Measurements from ENCODE around the gene CAND1.

The CAND1 gene

DNA sequence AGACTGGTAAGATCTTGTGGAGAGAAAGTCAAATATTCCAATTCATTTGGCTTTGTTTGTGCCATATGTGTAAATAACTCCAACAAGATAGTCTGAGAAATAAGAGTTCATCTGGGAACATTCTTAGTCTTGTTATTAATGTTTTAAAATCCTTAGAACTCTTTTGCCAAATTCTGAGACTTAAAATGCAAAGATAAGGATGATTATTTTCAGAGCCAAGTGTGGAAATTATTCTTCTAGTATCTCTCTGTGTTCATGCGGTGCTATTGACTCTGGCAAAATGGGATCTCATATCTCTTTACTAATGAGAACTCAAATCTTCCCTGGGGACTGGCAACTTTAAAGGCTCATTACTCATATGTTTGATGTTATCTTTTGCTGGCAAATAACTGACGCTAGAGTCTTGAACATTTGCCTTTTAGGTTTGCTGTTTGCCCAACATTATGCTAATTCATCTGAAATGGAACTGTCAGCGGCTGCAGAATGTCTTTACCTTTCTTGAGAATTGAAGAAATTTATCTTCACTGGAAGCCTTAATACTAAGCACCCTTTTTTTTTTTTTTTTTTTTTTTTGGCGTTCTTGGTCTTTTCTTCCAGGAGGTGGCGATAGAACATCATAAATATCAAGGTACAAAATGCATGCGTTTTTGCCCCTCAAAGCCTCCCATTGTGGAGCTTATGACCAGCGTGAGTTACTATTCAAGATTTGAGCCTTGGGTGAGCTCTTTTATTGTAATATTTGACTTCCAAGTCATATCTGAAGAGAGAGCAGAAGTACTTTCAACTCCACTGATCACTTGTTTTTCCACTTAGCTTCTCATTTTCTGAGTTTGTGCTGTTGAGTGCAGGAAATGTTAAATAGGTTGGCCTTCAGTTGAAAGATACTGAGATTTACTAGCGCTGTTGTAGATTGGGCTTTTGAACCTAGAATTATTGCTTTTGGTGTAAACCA lies 86.5 kb downstream of the CAND1 start:
- TF ChIP-seq, protein P1, sequence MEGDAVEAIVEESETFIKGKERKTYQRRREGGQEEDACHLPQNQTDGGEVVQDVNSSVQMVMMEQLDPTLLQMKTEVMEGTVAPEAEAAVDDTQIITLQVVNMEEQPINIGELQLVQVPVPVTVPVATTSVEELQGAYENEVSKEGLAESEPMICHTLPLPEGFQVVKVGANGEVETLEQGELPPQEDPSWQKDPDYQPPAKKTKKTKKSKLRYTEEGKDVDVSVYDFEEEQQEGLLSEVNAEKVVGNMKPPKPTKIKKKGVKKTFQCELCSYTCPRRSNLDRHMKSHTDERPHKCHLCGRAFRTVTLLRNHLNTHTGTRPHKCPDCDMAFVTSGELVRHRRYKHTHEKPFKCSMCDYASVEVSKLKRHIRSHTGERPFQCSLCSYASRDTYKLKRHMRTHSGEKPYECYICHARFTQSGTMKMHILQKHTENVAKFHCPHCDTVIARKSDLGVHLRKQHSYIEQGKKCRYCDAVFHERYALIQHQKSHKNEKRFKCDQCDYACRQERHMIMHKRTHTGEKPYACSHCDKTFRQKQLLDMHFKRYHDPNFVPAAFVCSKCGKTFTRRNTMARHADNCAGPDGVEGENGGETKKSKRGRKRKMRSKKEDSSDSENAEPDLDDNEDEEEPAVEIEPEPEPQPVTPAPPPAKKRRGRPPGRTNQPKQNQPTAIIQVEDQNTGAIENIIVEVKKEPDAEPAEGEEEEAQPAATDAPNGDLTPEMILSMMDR (IDR thresholded peaks at IDR 0.05; ENCODE audit: control insufficient read depth, insufficient read depth, low read depth, low read length, missing control alignments), result peak; percentile 55
- DNase-seq (ENCODE audit: low read depth), result no peak
- no peak overlapping the region for H3K4me3 ChIP-seq (ENCODE audit: control insufficient read depth, low read depth, low read length)

DNA sequence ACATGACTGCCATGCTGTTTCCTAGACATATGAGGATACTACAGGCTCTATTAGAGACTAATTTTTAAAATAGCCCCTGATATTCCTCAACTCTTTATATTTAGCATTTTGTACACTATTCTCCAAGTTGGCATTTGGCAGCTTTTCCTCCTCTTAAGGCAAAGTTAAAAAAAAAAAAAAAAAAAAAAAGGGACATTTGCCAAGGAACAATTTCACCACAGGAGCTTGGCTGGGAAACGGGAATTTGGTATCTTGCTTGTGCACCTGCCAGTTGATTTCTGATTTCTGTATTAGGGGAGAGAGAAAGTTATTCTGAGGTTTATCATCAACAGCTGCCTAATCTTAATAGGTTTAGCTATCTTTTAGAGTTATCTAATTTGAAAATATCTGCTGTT lies 87.2 kb downstream of the CAND1 start:
- DNase-seq (ENCODE audit: low read depth), result no peak
- TF ChIP-seq, protein P1 (IDR thresholded peaks at IDR 0.05; ENCODE audit: control insufficient read depth, insufficient read depth, low read depth, low read length, missing control alignments), result no peak
- no peak overlapping the region for H3K4me3 ChIP-seq (ENCODE audit: control insufficient read depth, low read depth, low read length)

DNA sequence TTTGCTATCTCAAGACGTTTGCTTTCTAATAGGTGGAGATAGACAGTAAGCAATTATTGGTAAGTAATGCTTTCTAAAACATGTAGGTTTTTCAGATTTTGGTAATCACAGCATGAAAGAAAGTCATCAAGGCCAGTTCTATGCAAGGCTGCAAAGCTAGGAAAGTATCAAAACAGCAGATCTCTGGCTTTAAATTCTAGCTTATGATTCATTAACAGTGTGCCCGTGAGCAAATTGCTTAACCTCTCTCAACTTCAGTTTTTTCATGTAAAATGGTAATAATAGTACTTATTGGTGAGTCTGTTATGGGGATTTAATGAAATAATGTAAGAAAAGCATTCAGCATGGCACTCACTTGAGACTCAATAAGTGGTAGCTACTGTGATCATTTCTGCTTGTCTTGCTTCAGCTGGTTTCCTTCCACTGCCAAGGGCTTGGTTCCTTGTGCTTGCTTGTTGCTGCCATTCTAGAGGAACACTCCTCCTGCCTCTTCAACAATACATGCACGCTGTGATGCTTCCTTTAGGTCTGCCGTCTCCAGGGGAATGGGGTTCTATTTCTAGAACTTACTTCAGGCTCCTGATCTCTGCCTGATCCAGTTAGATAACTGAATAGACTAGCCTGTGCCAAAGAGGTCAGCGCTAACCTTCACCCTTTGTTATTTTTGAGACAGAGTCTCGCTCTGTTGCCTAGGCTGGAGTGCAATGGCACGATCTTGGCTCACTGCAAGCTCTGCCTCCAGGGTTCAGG lies 88.4 kb downstream of the CAND1 start:
- H3K4me3 ChIP-seq (ENCODE audit: control insufficient read depth, low read depth, low read length), result no peak overlapping the region
- DNase-seq (ENCODE audit: low read depth), result no peak
- TF ChIP-seq, protein P1 (IDR thresholded peaks at IDR 0.05; ENCODE audit: control insufficient read depth, insufficient read depth, low read depth, low read length, missing control alignments), result no peak

DNA sequence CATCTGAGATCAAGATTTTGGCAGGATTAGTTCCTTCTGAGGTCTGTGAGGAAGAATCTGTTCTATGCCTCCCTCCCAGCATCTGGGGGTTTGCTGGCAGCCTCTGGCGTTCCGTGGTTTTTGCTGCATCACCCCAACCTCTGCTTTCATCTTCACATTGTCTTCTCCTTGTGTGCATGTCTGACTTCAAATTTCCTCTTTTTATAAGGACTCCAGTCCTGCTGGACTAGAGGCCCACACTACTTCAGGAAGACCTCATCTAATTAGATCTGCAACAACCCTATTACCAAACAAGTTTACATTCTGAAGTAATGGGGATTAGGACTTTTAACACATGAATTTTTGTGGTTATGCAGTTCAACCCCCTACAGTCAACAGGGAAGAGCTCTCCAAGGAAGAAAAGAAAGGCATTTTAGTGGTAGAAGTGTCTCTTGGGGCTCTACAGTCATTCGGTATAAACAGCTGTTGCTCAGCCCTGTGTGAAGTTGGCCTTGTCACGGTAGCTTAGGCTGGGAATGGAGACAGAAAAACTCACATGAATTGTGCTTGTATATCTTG lies 89.7 kb downstream of the CAND1 start:
- H3K4me3 ChIP-seq (ENCODE audit: control insufficient read depth, low read depth, low read length), result no peak overlapping the region
- TF ChIP-seq, protein P1 (IDR thresholded peaks at IDR 0.05; ENCODE audit: control insufficient read depth, insufficient read depth, low read depth, low read length, missing control alignments), result no peak
- peak; percentile 95 for DNase-seq (ENCODE audit: low read depth)

DNA sequence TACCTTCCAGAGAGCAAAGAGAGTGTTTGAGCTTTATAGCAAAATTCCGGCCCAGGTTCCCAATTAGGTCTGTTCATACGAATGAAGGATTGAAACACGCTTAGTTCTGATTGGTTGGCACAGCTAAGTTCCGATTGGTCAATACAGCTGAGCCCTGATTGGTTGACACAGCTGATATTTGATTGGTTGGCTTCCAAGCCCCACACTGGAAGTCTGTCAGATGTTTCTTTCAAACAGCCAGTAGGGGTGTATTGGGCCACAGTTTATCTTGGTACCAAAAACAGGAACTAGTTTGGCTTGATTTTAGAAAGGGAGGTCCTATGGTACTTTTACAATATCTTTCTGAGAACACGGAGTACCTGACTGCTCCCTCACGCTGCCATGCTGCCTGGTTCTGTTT lies 93.4 kb downstream of the CAND1 start:
- H3K4me3 ChIP-seq (ENCODE audit: control insufficient read depth, low read depth, low read length), result no peak overlapping the region
- DNase-seq (ENCODE audit: low read depth), result no peak
- TF ChIP-seq, protein P1 (IDR thresholded peaks at IDR 0.05; ENCODE audit: control insufficient read depth, insufficient read depth, low read depth, low read length, missing control alignments), result no peak

DNA sequence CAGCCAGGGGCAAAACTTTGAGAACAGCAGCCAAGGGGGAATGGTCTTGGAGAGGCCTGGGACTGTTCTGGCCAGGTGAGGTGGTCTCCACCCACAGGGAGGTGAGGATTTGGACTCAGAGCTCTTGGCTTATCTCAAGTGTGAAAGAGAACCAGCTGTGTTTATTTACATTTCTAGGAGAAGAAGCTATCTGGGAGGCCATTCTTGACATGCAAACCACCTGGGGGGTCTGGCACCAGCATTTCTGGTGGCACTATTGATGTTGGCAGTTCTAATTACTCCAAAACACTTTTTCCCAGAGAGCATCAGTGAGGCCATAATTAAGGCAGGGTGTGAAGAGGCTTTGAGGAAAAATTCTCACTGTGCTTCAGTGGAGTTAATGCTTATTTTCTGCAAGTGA lies 95.1 kb downstream of the CAND1 start:
- no peak for DNase-seq (ENCODE audit: low read depth)
- TF ChIP-seq, protein P1 (IDR thresholded peaks at IDR 0.05; ENCODE audit: control insufficient read depth, insufficient read depth, low read depth, low read length, missing control alignments), result no peak
- H3K4me3 ChIP-seq (ENCODE audit: control insufficient read depth, low read depth, low read length), result no peak overlapping the region

All from AG09309 (cell line).